Small intestine (tissue), 16 donors: ENCODE results near the gene TCEAL6. TPM values are rescaled to one million over a fixed set of nuclear protein-coding genes. Genes with fewer than 3 reads are reported as not detected.
"Not testable (repeated sequence)": the region's sequence is repeated elsewhere in the genome, so short reads cannot be mapped to it uniquely, and the experiment has no call there.

Source experiments
- DNase-seq, 2 donors: peaks; one replicate each; pipeline versions ENCODE4 v3.0.0 to v3.0.0-alpha.2; 2013
- FAIRE-seq: peaks from 2 replicates; lab custom pipeline; 2012; peaks lifted over from hg19 to GRCh38; lab: Jason Lieb, UNC
- H3K27ac ChIP-seq, 3 donors: one replicate each; pipeline ENCODE4 v1.5.1; 2013; ENCODE audit warnings: low read length in 2 of 3, mild to moderate bottlenecking in 2 of 3, control low read depth in 1 of 3, inconsistent platforms in 1 of 3, low read depth in 1 of 3, moderate library complexity in 1 of 3
- H3K27me3 ChIP-seq, 3 donors: one replicate each; pipeline ENCODE4 v1.6.1; 2013; ENCODE audit warnings: low read length in 3 of 3, inconsistent platforms in 1 of 3; ENCODE audit not compliant: control insufficient read depth in 3 of 3, insufficient read depth in 3 of 3
- H3K36me3 ChIP-seq, 3 donors: one replicate each; pipeline ENCODE4 v1.6.1; 2013; ENCODE audit warnings: low read length in 3 of 3, inconsistent platforms in 1 of 3, low read depth in 1 of 3, mild to moderate bottlenecking in 1 of 3, moderate library complexity in 1 of 3; ENCODE audit not compliant: control insufficient read depth in 3 of 3, insufficient read depth in 2 of 3
- H3K4me1 ChIP-seq, 3 donors: one replicate each; pipeline ENCODE4 v1.6.1; 2013; ENCODE audit warnings: low read length in 2 of 3, inconsistent platforms in 1 of 3, low read depth in 1 of 3, mild to moderate bottlenecking in 1 of 3, moderate library complexity in 1 of 3; ENCODE audit not compliant: control insufficient read depth in 3 of 3, insufficient read depth in 2 of 3
- H3K4me3 ChIP-seq, 3 donors: one replicate each; pipeline ENCODE4 v1.5.1; 2013; ENCODE audit warnings: low read length in 3 of 3, control low read depth in 1 of 3, inconsistent platforms in 1 of 3, low read depth in 1 of 3, mild to moderate bottlenecking in 1 of 3, moderate library complexity in 1 of 3
- H3K9me3 ChIP-seq, 2 donors: one replicate each; pipeline ENCODE4 v1.6.1; 2013; ENCODE audit warnings: low read depth in 1 of 2, low read length in 1 of 2; ENCODE audit not compliant: control insufficient read depth in 2 of 2, insufficient read depth in 1 of 2
- whole genome bisulfite sequencing, 3 donors: extraction: QIAGEN DNeasy Blood & Tissue Kit; methylation state at CpG; one replicate each; pipeline ENCODE4 v1.1.7; 2013; 5-methylcytosine and 5-hydroxymethylcytosine counted together
- long read RNA-seq, 10 donors: transcript quantifications; one replicate each; lab custom pipeline, GENCODE V29; 2026
- polyA plus RNA-seq, 4 donors: library from polyadenylated mRNA; stranded (reverse) in 3 of 4; unstranded in 1 of 4; fragments of 200-250 nt in 3 of 4; fragments of 120-200 nt in 1 of 4; gene quantifications; one replicate each; pipeline versions ENCODE4 v1.2.1 to v1.2.3, GENCODE V29; 2013
- donor health status: healthy with polysubstance abuse.
- donor health status: control.
- donor health status: control.
- donor health status: Bipolar disorder and iron deficiency.
- donor health status: healthy.

Gene TCEAL6
- 1 to 10 TPM in 1 of 4 donors, under 1 TPM in 1, not detected in 2; 0.18 to 1.6 TPM for polyA plus RNA-seq
- long read RNA-seq, donor 1, partial matches to known transcripts = 0 of 1 reads
- long read RNA-seq, donor 1, other reads (novel, unspliced or antisense) = 0 of 1 reads
- long read RNA-seq, donor 2 = 0 reads
- long read RNA-seq, donor 3 = 0 reads
- long read RNA-seq, donor 4 = 0 reads
- long read RNA-seq, donor 5 = 0 reads
- long read RNA-seq, donor 6, partial matches to known transcripts = 0 of 1 reads
- long read RNA-seq, donor 6, other reads (novel, unspliced or antisense) = 0 of 1 reads
- long read RNA-seq, donor 7 = 0 reads
- long read RNA-seq, donor 8 = 0 reads
- long read RNA-seq, donor 9 = 0 reads
- long read RNA-seq, donor 10 = 0 reads

GRCh38 chrX:102142274-102142673 lies at the start of gene TCEAL6:
Gene TCEAL6, minus strand, starts transcription at chrX:102142481.
- H3K4me3 ChIP-seq, FAIRE-seq, H3K27ac ChIP-seq, H3K4me1 ChIP-seq, H3K36me3 ChIP-seq, DNase-seq, H3K9me3 ChIP-seq: not testable (repeated sequence)
- WGBS, 3 donors = 5 to 32% (median 28%) methylated on average over 9 to 25 of the region's 31 CpGs
- peaks cover 0 to 16% (median 0%) of the 10 kb centered on the region in 3 donors for H3K27me3 ChIP-seq

- Histone ChIP-seq H3K4me1 (no peaks in the 10 kb centered on the region), H3K9me3 (no peaks in the 10 kb centered on the region), H3K27ac (no peak overlapping the region), H3K36me3 (no peaks in the 10 kb centered on the region), H3K4me3 (no peak overlapping the region), H3K27me3 (no peaks in the 10 kb centered on the region)
- DNase-seq (no peak), FAIRE-seq (no peak)
- 63 to 82% (median 70%) methylated on average over 7 of the region's 7 CpGs for WGBS, 3 donors
Observed at GRCh38 chrX:102185967-102186720, 43.9 kb upstream of the TCEAL6 start.

- WGBS, 3 donors = 2 to 28% (median 10%) methylated on average over 8 to 15 of the region's 15 CpGs
- peak within 1 kb of the TSS in 2 of 3 donors; percentile 60 to 65 for H3K27ac ChIP-seq
- DNase-seq (peak; percentile 52 to 76), FAIRE-seq (no peak)
- no peaks in the 10 kb centered on the region for H3K27me3 ChIP-seq
- H3K4me1 ChIP-seq = peaks cover 0 to 2% (median 0%) of the 10 kb centered on the region in 3 donors
- no peaks in the 10 kb centered on the region for H3K36me3 ChIP-seq
- H3K9me3 ChIP-seq = no peaks in the 10 kb centered on the region
- H3K4me3 ChIP-seq = peak within 1 kb of the TSS in 2 of 3 donors; percentile 3 to 52
Observed at GRCh38 chrX:102155806-102156179, 13.5 kb upstream of the TCEAL6 start, which contains the start of gene BEX5. Gene BEX5, minus strand, starts transcription at chrX:102155977. Its CDS starts 1,712 bp downstream, at chrX:102154265.

- DNase-seq (peak; percentile 0 to 26), FAIRE-seq (no peak)
- Histone ChIP-seq H3K4me3 (peak overlapping the region in 2 of 3 donors; percentile 3 to 52), H3K27me3 (no peaks in the 10 kb centered on the region), H3K36me3 (no peaks in the 10 kb centered on the region), H3K4me1 (peaks cover 0 to 2% (median 0%) of the 10 kb centered on the region in 3 donors), H3K27ac (peak overlapping the region in 2 of 3 donors; percentile 60 to 65), H3K9me3 (no peaks in the 10 kb centered on the region)
- WGBS, 3 donors = 3 to 41% (median 7%) methylated on average over 31 to 32 of the region's 32 CpGs
Observed at GRCh38 chrX:102154900-102155805, 12.9 kb upstream of the TCEAL6 start.

- Histone ChIP-seq H3K4me1 (peaks cover 0 to 2% (median 0%) of the 10 kb centered on the region in 3 donors), H3K36me3 (no peaks in the 10 kb centered on the region), H3K4me3 (peak overlapping the region in 1 of 3 donors; percentile 52), H3K9me3 (no peaks in the 10 kb centered on the region), H3K27me3 (no peaks in the 10 kb centered on the region), H3K27ac (no peak overlapping the region)
- FAIRE-seq (no peak), DNase-seq (peak in 1 of 2 donors; percentile 15)
- 5 to 23% (median 11%) methylated on average over 11 of the region's 11 CpGs for WGBS, 3 donors
Observed at GRCh38 chrX:102154218-102154860, 12.1 kb upstream of the TCEAL6 start.

- H3K27me3 ChIP-seq = peaks cover 0 to 16% (median 0%) of the 10 kb centered on the region in 3 donors
- FAIRE-seq, H3K9me3 ChIP-seq, DNase-seq, H3K4me3 ChIP-seq, H3K27ac ChIP-seq, H3K36me3 ChIP-seq, H3K4me1 ChIP-seq: not testable (repeated sequence)
- WGBS, 3 donors = 16 to 52% (median 26%) methylated on average over 11 to 19 of the region's 19 CpGs
Observed at GRCh38 chrX:102141631-102142030, 650 bp downstream of the TCEAL6 start.

GRCh38 chrX:102140876-102141275 lies 1.4 kb downstream of the TCEAL6 start:
- not testable (repeated sequence) for H3K4me3 ChIP-seq, FAIRE-seq, H3K9me3 ChIP-seq, DNase-seq, H3K27ac ChIP-seq, H3K36me3 ChIP-seq, H3K4me1 ChIP-seq
- peaks cover 0 to 16% (median 0%) of the 10 kb centered on the region in 3 donors for H3K27me3 ChIP-seq
- WGBS, 3 donors = 29 to 67% (median 62%) methylated on average over 12 to 16 of the region's 16 CpGs
